Thoracic aorta (tissue), 2 donors: ENCODE data around the gene CPSF3. TPM values are rescaled to one million over a fixed set of nuclear protein-coding genes. Genes with fewer than 3 reads are reported as not detected.

Experiments used
- ATAC-seq: fragments of 150-250 bp; one replicate; pipeline ENCODE4 v1.8.0; 2017; ENCODE audit warnings: low read depth; ENCODE audit not compliant: insufficient number of reproducible peaks, low FRiP score
- DNase-seq: peaks from one replicate; pipeline ENCODE4 v3.0.0-alpha.2; 2020; ENCODE audit warnings: low spot score
- H3K27ac ChIP-seq, 2 donors: fragments of 200-600 bp; sonication (generic); 1 replicate in 1 of 2; 2 replicates in 1 of 2; pipeline ENCODE4 v1.5.1; 2016; ENCODE audit warnings: mild to moderate bottlenecking in 2 of 2, moderate library complexity in 2 of 2
- H3K27me3 ChIP-seq: fragments of 200-600 bp; sonication (generic); replicated peaks from 2 replicates; pipeline ENCODE4 v1.6.0; 2016; ENCODE audit warnings: mild to moderate bottlenecking; ENCODE audit not compliant: insufficient read depth
- H3K36me3 ChIP-seq: fragments of 200-600 bp; sonication (generic); one replicate; pipeline ENCODE4 v1.5.1; 2016
- H3K4me1 ChIP-seq, 2 donors: fragments of 200-600 bp; sonication (generic); 1 replicate in 1 of 2; 2 replicates in 1 of 2; pipeline versions ENCODE4 v1.5.1 to v1.6.0; 2016; ENCODE audit warnings: low read depth in 2 of 2, mild to moderate bottlenecking in 1 of 2; ENCODE audit not compliant: control insufficient read depth in 1 of 2
- H3K4me3 ChIP-seq: fragments of 200-600 bp; sonication (generic); 2 replicates; pipeline ENCODE4 v1.5.1; 2016; ENCODE audit warnings: mild to moderate bottlenecking
- H3K9me3 ChIP-seq: fragments of 200-600 bp; sonication (generic); 2 replicates; pipeline ENCODE4 v1.5.1; 2016
- total RNA-seq, 2 donors: library from RNA; depleted of rRNA; stranded (reverse); fragments of >200 nt; gene quantifications; one replicate each; pipeline versions ENCODE4 v1.1.0 to v1.2.3, GENCODE V29; 2016
- TF ChIP-seq, protein P1 (sequence below): fragments of 200-600 bp; sonication (generic); IDR thresholded peaks from one replicate; pipeline ENCODE4 v1.5.1; 2019; ENCODE audit warnings: antibody characterized with exemption

CPSF3 gene
- total RNA-seq, 2 donors from 2014 or later: 13.1 to 18.9 TPM

- Histone ChIP-seq H3K4me1 (no peaks in the 10 kb centered on the region), H3K9me3 (no peaks in the 10 kb centered on the region), H3K27me3 (no peaks in the 10 kb centered on the region), H3K36me3 (peaks cover 62% of the 10 kb centered on the region), H3K27ac (peak overlapping the region; percentile 2 to 53), H3K4me3 (no peak overlapping the region)
- ATAC-seq (no peak), DNase-seq (no peak)
- TF ChIP-seq, protein P1, sequence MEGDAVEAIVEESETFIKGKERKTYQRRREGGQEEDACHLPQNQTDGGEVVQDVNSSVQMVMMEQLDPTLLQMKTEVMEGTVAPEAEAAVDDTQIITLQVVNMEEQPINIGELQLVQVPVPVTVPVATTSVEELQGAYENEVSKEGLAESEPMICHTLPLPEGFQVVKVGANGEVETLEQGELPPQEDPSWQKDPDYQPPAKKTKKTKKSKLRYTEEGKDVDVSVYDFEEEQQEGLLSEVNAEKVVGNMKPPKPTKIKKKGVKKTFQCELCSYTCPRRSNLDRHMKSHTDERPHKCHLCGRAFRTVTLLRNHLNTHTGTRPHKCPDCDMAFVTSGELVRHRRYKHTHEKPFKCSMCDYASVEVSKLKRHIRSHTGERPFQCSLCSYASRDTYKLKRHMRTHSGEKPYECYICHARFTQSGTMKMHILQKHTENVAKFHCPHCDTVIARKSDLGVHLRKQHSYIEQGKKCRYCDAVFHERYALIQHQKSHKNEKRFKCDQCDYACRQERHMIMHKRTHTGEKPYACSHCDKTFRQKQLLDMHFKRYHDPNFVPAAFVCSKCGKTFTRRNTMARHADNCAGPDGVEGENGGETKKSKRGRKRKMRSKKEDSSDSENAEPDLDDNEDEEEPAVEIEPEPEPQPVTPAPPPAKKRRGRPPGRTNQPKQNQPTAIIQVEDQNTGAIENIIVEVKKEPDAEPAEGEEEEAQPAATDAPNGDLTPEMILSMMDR: no peak
These were observed 24.3 kb upstream of the CPSF3 start for GRCh38 chr2:9398881-9399780.

GRCh38 chr2:9400268-9401058, 23.0 kb upstream of the CPSF3 start:
- TF ChIP-seq, protein P1: no peak
- Histone ChIP-seq H3K27ac (no peak overlapping the region), H3K36me3 (peaks cover 52% of the 10 kb centered on the region), H3K4me1 (no peaks in the 10 kb centered on the region), H3K27me3 (no peaks in the 10 kb centered on the region), H3K9me3 (no peaks in the 10 kb centered on the region), H3K4me3 (no peak overlapping the region)
- ATAC-seq (no peak), DNase-seq (no peak)

DNA sequence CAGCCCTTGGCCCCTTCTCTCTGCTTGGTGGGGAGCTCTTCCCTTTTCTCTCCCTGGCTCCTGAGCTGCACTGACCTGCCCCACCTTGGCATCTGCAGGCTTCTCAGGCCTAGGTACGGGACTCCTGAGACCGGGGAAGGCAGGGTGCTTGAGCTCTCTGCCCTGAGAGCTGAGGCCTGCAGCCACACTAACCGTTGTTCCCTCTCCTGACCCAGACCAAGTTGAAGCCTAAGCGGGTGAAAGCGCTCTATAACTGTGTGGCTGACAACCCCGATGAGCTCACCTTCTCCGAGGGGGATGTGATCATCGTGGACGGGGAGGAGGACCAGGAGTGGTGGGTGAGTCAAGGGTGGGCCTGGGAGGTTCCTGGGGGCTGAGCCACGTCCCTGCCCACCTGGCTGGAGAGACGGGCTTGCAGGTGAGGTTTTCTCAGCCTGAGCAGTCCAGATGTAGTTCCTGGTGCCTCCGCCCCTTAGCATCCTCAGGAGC, 22.4 kb upstream of the CPSF3 start:
- H3K4me1 ChIP-seq: no peaks in the 10 kb centered on the region
- H3K36me3 ChIP-seq: peaks cover 48% of the 10 kb centered on the region
- no peaks in the 10 kb centered on the region for H3K27me3 ChIP-seq
- H3K4me3 ChIP-seq: no peak overlapping the region
- no peak overlapping the region for H3K27ac ChIP-seq
- DNase-seq: no peak
- TF ChIP-seq, protein P1: no peak
- no peaks in the 10 kb centered on the region for H3K9me3 ChIP-seq
- ATAC-seq: no peak

DNA sequence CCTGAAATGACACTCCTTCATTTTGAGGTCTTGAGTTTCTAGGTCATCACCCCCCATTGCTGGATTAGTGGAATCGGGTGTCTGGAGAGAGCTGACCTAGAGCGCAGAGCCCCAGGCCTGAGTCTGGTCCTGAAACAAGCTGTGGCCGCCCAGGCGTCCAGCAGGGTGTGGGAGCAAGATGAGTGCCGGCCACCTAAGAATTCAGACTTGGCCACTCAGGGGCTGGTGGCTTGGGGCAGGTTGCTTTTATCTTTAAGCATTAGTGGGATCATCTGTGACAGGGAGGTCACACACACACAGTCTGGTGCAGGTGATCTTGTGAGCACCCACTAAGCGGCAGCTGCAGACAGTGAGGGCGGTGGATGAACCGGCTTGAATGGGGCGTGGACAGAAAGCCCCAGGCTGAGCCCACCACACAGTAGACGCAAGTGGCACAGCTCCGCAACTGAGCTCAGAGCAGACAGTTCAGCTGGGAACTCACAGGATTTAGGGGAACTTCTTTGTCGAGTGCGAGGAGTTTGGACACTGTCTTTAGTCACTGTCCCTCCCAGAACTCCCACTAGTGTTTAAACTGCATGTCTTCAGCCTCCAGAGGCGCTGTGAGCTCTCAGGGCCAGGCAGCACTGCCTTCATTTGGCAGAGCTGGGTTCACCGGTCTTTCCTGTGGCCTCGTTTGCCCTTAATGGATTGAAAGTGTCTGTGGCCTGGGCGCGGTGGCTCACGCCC, 21.6 kb upstream of the CPSF3 start:
- DNase-seq: no peak

More for the DNA sequence above, 21.6 kb upstream of the CPSF3 start:
- no peaks in the 10 kb centered on the region for H3K27me3 ChIP-seq
- H3K27ac ChIP-seq: no peak overlapping the region
- H3K4me3 ChIP-seq: no peak overlapping the region
- TF ChIP-seq, protein P1: no peak
- peaks cover 42% of the 10 kb centered on the region for H3K36me3 ChIP-seq
- ATAC-seq: no peak
- H3K9me3 ChIP-seq: no peaks in the 10 kb centered on the region
- H3K4me1 ChIP-seq: no peaks in the 10 kb centered on the region
